ENCODE results near the gene TMEM167A. TPM values are rescaled to one million over a fixed set of nuclear protein-coding genes. Genes with fewer than 3 reads are reported as not detected.
A peak's percentile ranks its signal among the peaks of the same experiment; 100 is the strongest.

Gene TMEM167A
- 100 to 1,000 TPM in 1 of 2 donors, 10 to 100 TPM in 1; 89.4 to 114 TPM for total RNA-seq

GRCh38 chr5:83076742-83077661, at the start of gene TMEM167A, which contains the start of gene XRCC4:
TMEM167A (minus strand) TSS chr5:83077394; CDS start chr5:83077323, 71 bp downstream.
XRCC4 (plus strand) TSS chr5:83077547; CDS start chr5:83104920, 27,373 bp downstream.
- intact Hi-C loops (cut with DNase I), result no loop called here
- no peaks in the 10 kb centered on the region for H3K9me3 ChIP-seq
- H3K9ac ChIP-seq (ENCODE audit: low read depth in 2 of 2, low read length in 2 of 2), result peak within 1 kb of the TSS; percentile 83 to 84
- H3K4me3 ChIP-seq, result peak within 1 kb of the TSS; percentile 84
- no peak for TF ChIP-seq CTCF (IDR thresholded peaks at IDR 0.05)
- H3K27me3 ChIP-seq, result no peaks in the 10 kb centered on the region
- H3K27ac ChIP-seq, result peak within 1 kb of the TSS; percentile 78
- DNase-seq, result peak; percentile 98
- H3K36me3 ChIP-seq, result no peaks in the 10 kb centered on the region
- no peaks in the 10 kb centered on the region for H3K4me1 ChIP-seq

- DNase-seq, result no peak
- TF ChIP-seq CTCF (IDR thresholded peaks at IDR 0.05), result no peak
- Histone ChIP-seq H3K9me3 (no peaks in the 10 kb centered on the region), H3K4me3 (no peak overlapping the region), H3K36me3 (no peaks in the 10 kb centered on the region), H3K27me3 (no peaks in the 10 kb centered on the region), H3K9ac (ENCODE audit: low read depth in 2 of 2, low read length in 2 of 2) (no peak overlapping the region), H3K4me1 (no peaks in the 10 kb centered on the region), H3K27ac (no peak overlapping the region)
- intact Hi-C loops (cut with DNase I), result no loop called here
These were observed 49.3 kb upstream of the TMEM167A start for GRCh38 chr5:83126501-83126900.

GRCh38 chr5:83125560-83125959, 48.4 kb upstream of the TMEM167A start:
- intact Hi-C loops (cut with DNase I), result no loop called here
- H3K4me3 ChIP-seq, result no peak overlapping the region
- H3K9me3 ChIP-seq, result no peaks in the 10 kb centered on the region
- no peak overlapping the region for H3K9ac ChIP-seq (ENCODE audit: low read depth in 2 of 2, low read length in 2 of 2)
- TF ChIP-seq CTCF (IDR thresholded peaks at IDR 0.05), result no peak
- DNase-seq, result no peak
- H3K27me3 ChIP-seq, result no peaks in the 10 kb centered on the region
- no peaks in the 10 kb centered on the region for H3K36me3 ChIP-seq
- no peaks in the 10 kb centered on the region for H3K4me1 ChIP-seq
- no peak overlapping the region for H3K27ac ChIP-seq

- H3K27ac ChIP-seq, result no peak overlapping the region
- intact Hi-C loops (cut with DNase I), result no loop called here
- no peaks in the 10 kb centered on the region for H3K27me3 ChIP-seq
- no peak for DNase-seq
- H3K9ac ChIP-seq (ENCODE audit: low read depth in 2 of 2, low read length in 2 of 2), result no peak overlapping the region
- no peak for TF ChIP-seq CTCF (IDR thresholded peaks at IDR 0.05)
- H3K4me1 ChIP-seq, result no peaks in the 10 kb centered on the region
- no peak overlapping the region for H3K4me3 ChIP-seq
- no peaks in the 10 kb centered on the region for H3K36me3 ChIP-seq
- H3K9me3 ChIP-seq, result no peaks in the 10 kb centered on the region
These were observed 47.4 kb upstream of the TMEM167A start for GRCh38 chr5:83124593-83124992.

- H3K27me3 ChIP-seq, result no peaks in the 10 kb centered on the region
- TF ChIP-seq CTCF (IDR thresholded peaks at IDR 0.05), result no peak
- H3K4me1 ChIP-seq, result no peaks in the 10 kb centered on the region
- intact Hi-C loops (cut with DNase I), result no loop called here
- no peak overlapping the region for H3K9ac ChIP-seq (ENCODE audit: low read depth in 2 of 2, low read length in 2 of 2)
- H3K9me3 ChIP-seq, result no peaks in the 10 kb centered on the region
- H3K4me3 ChIP-seq, result no peak overlapping the region
- no peak overlapping the region for H3K27ac ChIP-seq
- no peak for DNase-seq
- no peaks in the 10 kb centered on the region for H3K36me3 ChIP-seq
These were observed 41.8 kb upstream of the TMEM167A start for GRCh38 chr5:83118976-83119375.
